Inflammatory macrophage treated with lipopolysaccharide for 4 hours (primary cell): ENCODE data around the gene ACOT11.

Experiments
- DNase-seq: peaks from one replicate; pipeline ENCODE4 v3.0.0-alpha.2; 2020

The ACOT11 gene

DNA sequence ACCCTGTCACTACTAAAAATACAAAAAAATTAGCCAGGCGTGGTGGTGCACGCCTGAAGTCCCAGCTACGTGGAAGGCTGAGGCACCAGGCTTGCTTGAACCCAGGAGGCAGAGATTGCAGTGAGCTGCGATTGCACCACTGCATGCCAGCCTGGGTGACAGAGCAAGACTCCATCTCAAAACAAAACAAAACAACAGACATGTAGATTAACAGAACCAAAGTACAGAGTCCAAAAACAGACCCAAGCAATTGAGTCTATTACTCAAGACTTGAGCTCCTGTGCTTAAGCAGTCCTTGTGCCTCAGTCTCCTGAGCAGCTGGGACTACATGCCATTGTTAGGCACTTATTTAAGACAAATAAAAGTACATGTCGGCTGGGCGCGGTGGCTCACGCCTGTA, 9.5 kb upstream of the ACOT11 start:
- no peak for DNase-seq

DNA sequence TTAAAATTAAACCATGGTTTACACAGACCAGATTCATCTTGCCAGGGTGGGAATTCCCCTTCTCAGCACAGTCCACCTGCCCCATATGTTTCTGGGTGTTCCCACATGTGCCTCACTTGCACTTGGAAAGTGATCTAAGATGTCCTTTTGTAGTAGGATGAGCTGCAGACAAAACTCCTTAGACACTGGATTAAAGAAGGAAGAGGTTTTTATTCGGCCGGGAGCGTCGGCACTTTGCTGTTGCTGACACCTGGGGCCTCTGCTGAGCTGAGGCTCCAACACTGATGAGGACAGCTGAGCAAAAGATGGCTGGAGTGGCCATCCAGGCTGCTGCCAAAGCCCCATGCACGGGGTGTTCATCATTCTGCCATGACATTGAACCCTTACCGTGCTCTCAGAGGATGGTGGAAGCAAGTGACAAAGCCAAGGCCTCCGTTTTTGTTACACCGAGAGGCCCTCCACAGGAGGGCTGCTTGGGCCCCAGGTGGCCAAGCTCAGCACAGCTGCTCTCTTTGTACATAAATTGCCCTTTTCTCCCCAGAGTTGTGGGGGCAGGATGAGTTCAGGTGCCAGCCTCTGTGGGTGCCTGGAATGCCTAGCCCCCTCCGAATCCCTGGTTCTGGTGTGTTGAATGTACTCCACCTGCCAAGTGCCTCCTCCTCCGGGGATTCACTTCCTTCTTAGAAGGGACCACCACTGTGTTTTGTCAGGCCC, 7.3 kb upstream of the ACOT11 start:
- no peak for DNase-seq

GRCh38 chr1:54542120-54542961, 5.7 kb upstream of the ACOT11 start:
- DNase-seq, result peak; percentile 70

DNA sequence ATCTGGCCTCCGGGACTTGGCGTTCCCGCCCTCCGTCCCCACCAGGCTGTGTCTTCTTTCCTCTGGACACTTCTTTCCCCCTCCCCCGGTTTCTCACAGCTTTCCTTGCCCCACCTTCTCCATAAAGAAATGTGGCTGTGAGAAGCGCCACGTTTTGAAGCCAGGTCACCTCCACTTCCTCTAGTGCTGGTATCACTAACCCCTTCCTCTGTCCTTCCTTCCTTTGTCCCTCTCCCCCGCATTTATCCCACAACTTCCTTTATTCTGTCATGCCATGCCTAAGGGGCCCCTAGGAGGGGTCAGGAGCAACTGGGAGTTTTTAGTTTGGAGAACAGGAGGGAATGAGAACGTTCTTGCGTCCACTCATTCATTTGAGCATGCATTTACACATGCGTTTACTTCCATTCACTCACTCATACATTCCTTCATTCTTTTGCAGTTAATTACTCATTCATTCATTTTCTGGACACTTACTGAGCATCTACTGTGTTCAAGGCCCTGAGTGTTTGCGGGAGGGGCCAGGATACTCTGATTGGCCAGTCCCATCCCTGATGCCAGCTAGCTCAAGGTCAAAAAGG, 5.0 kb upstream of the ACOT11 start:
- peak; percentile 52 for DNase-seq

DNA sequence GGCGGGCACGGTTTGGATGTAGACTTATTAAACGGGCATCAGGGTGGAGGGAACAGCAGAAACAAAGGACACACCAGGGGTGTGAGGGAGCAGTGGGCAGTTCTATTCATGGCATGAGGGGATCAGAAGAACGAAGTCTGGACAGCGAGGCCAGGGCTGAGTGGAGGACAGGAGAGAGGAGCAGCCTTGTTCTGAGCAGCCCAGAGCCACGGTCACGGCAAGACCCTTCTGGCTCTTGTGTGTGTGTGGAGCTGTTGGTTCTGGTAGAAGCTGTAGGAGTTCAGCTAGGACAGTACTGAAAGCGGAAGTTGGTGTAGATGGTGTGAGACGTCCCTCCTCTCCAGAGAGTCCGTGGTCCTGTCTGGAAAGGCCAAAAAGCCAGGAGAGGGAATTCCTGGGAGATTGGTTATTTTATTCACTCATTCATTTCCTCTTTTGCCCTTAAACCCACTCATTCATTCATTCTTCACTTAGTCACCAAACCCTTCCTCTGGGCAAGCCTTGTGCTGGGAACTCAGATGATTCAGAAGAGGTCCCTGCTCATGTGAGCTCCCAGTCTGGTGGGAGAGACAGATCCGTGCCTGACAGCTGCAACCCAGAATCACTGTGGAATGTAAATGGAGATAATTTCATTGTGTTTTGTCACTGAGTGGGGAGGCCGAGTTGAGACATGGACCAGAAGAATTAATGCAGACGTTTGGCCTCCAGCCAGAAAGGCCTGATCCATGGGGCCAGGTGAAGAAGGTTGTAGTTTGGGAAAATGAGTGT, 4.1 kb upstream of the ACOT11 start:
- DNase-seq, result peak; percentile 77

DNA sequence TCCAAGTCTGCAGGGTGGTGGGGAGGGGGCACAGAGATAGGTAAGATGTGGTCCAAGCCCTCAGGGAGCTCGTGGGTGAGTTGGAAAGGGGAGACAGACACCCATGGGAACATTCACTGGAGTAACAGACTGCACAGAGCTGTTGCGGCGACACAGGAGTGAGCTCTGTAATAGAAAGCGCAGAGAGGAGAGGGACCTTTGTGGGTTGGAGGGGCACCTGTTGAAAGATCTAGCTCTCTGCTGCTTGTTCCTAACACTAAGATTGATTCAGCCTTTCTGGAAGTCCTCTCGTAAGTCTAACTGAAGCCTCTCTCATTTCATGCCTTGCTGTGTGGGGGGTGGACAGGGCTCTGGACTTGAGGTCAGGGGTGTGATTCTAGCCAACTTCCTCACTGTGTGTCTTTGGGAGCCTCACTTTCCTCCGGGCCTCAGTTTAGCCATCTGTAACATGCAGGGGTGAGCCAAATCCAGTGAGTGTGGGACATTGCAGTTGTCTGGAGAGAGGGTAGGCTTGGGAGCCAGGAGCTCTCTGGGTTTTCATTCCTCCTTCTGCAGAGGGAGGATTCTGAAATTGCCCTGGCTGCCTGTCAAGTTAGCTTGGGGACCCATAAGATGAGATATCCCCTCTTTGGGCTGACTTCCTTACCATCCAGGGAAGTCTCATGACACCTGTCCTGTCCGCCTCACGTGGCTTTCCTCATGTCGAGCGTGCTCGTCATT, 2.0 kb upstream of the ACOT11 start:
- peak; percentile 8 for DNase-seq

- DNase-seq, result peak; percentile 81
These were observed 1.2 kb upstream of the ACOT11 start for GRCh38 chr1:54546651-54547401.

DNA sequence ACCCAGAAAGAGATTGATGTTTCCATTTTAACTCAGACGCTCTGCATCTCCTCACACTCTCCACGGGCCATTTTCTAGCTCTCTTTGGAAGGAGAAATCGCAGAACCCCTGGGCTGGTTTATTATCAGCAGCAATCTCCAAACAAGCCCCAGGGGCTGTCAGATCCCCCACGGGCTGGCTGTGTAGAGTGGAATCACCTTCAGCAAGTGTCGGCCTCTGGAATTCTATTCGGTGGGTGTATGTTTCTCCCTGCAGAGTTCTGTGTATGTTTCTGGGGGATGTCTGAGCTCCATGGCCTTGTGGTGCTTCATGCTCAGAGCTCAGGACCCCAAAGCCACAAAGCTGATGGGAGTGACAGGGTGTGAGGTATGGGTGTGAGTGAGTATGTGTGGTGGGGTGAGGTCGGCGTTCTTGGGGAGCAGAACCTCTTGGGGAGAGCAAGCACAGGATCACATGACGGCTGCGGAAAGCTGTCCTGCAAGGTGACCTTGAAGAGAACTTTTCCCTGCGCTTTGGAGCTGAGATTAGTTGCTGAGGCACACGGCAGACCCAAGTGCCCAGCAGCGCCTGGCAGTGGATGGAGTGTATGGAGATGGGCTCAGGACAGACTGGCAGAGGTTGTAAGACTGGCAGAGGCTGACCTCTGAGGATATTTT, 489 bp downstream of the ACOT11 start:
- no peak for DNase-seq

GRCh38 chr1:54549181-54549924, 1.3 kb downstream of the ACOT11 start:
- DNase-seq, result no peak

DNA sequence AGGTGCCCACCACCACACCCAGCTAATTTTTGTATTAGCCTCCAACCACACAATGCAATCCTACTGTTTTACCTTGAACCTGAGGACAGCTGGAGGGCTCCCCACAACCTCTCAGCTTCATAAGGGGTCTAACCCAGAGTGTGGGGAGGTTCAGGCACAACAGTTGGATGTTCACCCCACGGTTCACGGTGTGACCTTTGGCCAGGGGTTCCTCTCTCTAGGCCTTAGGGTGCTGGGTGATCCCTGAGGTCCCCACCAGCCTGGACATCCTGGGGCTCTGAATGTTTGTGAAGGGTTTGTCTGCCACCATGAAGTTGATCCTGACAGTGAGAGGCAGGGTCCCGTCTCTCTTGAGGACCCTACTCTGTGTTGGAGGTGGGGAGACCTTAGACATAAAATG, 3.9 kb downstream of the ACOT11 start:
- no peak for DNase-seq

DNA sequence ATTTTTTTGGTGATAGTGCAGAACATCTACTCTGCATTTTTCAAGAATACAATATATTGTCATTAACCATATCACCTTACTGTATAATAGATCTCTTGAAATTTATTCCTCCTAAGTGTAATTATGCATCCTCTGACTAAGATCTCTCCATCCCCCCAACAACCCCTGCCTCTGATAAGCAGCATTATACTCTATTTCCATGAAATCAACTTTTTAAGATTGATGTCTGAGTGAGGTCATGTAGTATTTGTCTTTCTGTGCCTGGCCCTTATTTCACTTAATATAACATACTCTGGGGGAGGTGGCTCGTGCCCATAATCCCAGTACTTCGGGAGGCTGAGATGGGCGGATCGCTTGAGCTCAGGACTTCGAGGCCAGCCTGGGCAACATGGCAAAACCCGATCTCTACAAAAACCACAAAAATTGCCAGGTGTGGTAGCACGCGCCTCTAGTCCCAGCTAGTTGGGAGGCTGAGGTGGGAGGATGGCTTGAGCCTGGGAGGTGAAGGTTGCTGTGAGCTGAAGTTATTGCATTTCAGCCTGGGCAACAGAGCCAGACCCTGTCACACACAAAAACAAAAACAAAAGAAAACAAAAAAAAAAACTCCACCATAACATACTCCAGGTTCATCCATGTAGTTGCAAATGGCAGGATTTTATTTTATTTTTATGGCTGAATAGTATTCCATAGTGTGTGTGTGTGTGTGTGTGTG, 5.7 kb downstream of the ACOT11 start:
- DNase-seq, result no peak

DNA sequence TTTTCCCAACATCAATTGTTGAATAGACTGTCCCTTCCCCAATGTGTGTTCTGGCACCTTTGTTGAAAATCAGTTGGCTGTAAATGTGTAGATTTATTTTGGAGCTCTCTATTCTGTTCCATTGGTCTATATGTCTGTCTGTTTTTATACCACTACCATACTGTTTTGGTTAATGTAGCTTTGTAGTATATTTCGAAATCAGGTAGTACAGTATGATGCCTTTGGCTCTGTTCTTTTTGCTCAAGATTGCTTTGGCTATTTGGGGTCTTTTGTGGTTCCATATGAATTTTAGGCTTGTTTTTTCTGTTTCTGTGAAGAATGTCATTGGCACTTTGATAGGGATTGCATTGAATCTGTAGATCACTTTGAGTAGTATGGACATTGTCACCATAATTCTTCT, 8.1 kb downstream of the ACOT11 start:
- no peak for DNase-seq

DNA sequence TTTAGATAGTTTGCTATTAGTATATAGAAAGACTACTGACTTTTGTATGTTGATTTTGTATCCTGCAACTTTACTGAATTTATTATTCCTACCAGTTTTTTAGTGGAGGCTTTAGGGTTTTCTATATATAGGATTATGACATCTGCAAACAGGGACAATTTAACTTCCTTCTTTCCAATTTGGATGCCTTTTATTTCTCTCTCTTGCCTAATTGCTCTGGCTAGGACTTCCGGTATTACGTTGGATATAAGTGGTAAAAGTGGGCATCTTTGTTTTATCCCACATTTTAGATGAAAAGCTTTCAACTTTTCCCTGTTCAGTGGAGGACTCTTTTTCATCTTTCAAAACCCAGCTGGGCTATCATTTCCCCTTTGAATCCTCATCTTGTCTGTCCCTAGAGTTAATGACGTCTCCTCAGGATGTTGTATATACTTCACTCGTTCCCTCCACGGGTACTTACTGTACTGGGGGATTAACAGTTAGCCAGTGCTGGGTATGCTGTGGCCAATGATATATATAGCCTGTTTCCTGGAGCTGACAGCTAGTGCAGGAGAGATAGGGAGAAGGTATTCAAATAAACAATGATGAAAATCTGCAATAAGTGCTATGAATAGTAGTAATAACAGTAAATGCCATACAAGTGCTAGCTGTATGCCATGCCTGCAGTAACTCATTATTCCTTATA, 9.8 kb downstream of the ACOT11 start:
- peak; percentile 54 for DNase-seq

DNA sequence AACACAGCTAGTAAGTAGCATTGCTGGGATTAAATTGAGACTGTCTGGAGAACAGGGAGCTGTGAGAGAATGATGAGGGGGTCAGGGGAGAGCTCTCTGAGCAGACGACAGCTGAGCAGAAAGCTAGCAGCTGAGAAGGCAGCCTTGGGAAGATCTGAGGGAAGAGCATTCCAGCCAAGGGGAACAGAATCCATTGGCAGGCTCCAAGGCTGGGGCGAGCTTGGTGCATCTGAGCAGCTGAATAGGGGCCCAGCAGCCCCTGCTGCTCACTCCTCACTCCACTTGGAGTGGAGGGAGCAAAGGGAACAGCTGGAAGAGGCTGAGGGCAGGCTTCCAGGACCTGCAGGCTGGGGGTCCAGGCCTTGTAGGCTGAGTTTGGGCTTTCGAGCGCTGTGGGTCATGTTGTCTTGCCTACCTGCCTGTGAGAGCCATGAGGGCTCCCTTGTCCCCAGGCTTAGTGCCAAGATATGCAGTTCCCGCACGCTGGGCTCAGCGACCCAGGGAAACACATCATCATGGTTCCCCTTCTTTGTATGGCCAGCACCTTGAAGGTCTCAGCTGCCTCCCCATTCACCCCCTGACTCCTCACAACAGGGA, 10.5 kb downstream of the ACOT11 start:
- no peak for DNase-seq

DNA sequence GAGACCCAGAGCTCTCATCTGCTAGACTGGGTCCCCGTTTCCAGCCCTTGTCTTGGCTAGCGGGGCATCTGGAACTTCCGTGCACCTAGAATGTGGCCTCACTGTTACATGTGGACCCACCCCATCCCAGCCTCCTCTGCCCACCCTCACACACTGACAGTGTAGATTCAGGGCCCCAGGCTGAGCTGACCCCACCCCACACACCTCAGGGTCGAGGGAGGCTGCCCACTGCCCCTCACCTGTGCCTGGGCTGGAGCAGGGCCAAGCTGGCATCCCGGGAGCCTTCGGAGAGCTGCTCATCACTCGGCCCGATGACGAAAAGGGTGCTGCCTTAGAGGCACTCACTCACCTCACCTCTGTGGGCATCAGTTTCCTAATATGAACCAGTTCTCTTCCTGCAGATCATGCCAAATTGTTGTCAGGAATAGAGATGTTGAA, 11.1 kb downstream of the ACOT11 start:
- DNase-seq, result no peak

DNA sequence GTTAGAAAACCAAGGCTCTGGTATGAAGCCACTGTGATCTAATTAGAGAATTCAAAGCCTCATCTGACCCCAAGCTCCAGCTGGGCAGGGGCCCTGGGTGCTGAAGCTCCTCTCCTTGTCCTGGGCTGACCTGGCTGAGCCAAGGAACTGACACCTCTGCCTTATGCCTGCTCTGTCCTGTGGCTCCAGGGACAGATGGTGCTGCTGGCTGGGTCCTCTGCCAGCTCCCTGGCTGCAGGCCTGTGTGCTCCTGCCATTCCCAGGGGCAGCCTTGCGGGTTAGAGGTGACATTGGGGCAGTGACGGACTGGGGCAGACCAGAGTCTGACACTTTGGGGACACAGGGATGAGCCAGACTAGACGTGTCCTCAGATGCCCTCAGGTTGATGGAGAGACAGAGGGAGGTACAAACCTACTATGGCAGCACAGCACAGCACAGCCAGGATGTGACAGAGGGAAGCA, 11.8 kb downstream of the ACOT11 start:
- no peak for DNase-seq

- peak; percentile 11 for DNase-seq
These were observed 16.5 kb downstream of the ACOT11 start for GRCh38 chr1:54564312-54565112.

- DNase-seq, result no peak
These were observed 17.1 kb downstream of the ACOT11 start for GRCh38 chr1:54565113-54565501.
